CD4-positive, alpha-beta T cell treated with Interleukin-12 subunit alpha and Interleukin-12 subunit beta, for 1 hour (primary cell): ENCODE measurements around the gene TFEB.
A peak's percentile ranks its signal among the peaks of the same experiment; 100 is the strongest.

Experiments used
- DNase-seq: peaks from one replicate; pipeline ENCODE4 v3.0.0-alpha.2; 2020

The TFEB gene

GRCh38 chr6:41736800-41737555, 1.6 kb upstream of the TFEB start:
- DNase-seq: no peak

DNA sequence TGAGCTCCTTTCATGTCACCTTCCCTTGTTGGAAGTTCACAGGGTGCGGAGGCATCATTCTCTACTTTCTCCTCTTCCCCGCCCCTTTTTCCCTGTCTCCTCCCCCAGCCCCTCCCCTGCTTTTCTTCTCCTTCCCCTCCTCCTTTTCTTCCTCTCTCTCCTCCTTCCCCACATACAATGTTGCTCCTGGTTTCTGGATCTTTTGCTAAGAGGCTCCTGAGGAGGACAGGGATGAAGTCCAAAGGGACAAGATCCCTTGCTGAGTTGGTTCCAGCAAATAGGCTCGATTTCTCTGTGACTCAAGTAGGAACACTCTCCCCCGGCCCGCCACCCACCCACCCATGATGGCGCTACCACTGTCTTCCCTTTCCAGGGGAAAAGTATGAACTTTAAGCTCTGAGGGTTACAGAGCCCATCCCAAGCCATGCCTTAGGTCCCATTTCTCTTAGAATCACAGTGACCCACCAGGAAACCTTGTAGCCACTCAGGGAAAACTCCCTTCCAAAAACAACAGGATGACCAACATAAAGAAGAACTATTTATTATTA, 852 bp upstream of the TFEB start:
- no peak for DNase-seq

DNA sequence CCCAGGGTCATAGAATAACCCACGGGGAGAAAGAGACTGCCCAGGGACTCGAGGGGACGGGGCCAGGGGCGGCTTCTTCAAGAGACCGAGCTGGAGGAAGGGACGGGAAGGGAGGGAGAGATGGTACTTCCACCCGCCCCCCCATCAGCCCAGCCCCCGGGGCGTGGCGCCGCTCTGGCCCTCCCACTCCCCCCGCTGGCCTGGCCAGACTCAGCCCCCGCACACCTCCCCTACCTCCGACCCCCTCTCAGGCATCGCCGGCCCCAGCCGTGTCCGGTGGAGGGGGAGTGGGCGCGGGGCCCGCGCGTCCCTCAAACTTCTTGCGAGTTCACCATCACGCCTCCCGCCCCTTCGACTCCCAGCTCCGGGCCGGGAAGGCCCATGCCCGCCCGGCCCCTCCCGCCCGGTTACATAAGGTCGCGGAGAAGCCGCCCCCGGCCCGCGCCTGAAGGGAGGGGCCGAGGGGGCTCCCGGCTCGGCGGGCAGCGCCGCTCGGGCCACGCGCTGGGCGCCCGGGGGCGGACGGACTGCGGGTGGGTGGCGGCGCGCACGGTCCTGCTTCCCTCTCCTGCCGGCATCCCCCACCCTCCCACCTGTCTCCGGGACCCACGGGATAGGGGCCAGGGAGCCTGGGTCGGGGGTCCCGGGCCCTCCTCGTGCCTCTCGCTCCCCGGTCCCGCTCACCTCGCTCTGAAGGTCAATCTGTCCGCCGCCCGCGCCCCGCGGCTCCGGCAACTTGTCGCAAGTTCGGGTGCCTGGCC, 562 bp downstream of the TFEB start:
- peak; percentile 77 for DNase-seq

GRCh38 chr6:41733707-41734665, 1.4 kb downstream of the TFEB start:
- DNase-seq: peak; percentile 79

GRCh38 chr6:41733360-41733706, 2.1 kb downstream of the TFEB start:
- no peak for DNase-seq

DNA sequence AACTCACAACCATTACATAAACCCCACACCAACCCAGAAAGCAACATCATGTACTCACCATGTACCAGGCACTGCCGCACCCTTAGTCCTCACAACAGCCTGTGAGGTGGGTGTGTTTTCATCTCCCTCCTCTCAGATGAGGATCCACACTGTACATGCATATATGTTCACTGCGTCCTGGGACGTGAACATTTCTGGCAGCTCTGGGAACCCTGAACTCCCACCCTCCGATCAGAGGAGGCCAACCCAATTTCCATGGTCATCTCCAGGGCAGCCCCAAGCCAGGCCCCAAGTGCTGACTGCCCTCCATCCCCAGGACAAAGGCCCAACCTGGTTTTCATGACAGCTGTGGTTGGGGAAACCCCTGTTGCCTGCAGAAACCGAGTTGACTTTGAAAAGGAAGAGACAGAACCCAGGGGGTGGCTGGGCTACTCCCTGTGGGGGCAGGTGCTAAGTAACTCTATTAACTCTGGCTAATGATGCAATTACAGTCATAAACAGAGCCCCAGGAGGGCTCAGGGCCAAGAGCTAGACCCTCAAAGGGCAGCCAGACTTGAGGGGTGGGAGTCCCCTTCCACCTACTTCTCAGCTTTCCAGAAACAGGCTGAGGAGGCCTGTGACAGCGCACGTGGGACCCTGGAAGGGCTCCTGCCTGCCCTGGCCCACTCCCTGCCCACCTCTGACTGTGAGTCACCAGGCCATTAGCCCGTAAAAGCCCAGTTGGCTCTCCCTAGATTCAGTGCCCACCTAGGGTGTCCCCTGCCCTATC, 2.6 kb downstream of the TFEB start:
- DNase-seq: peak; percentile 81

DNA sequence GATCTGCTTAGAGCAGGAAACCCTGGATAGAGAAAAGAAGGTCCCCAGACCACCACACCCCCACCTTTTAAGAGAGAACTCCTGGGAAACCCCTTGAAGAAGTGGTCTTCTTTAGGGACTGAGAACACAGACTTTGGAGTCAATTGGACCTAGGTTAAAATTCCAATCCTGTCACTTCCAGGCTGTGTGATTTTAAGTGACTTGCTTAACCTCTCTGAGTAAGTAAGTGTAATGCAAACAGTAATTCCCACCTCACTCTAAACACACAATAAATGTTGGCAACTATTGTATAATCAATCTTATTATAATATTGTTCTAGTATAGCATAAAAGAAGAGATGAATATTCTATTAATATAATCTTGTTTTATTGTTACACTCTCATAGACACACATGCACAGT, 3.3 kb downstream of the TFEB start:
- no peak for DNase-seq

DNA sequence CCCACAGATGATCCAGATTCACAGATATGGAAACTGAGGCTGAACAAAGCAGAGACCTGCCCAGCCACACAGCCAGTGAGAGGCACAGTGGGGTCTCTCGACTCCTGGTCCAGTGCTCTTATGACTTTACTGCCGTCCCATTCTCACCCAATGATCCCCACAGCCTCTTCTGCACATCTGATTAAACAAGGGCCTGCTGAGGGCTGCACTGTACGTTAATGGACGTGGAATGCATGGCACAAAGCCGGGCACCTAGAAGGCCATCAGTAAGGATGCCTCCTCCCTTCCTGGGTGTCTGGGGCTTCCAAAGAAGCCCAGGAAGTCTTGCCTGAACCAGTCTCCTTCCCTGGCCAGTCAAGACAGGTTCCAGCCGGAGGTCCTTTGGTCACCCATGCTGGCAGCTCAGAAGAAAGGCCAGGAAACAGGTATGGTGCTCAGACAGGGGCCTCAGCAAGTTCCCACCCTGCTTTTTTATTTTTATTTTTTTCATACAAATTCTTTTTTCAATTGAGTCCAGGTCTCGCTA, 3.8 kb downstream of the TFEB start:
- DNase-seq: no peak

DNA sequence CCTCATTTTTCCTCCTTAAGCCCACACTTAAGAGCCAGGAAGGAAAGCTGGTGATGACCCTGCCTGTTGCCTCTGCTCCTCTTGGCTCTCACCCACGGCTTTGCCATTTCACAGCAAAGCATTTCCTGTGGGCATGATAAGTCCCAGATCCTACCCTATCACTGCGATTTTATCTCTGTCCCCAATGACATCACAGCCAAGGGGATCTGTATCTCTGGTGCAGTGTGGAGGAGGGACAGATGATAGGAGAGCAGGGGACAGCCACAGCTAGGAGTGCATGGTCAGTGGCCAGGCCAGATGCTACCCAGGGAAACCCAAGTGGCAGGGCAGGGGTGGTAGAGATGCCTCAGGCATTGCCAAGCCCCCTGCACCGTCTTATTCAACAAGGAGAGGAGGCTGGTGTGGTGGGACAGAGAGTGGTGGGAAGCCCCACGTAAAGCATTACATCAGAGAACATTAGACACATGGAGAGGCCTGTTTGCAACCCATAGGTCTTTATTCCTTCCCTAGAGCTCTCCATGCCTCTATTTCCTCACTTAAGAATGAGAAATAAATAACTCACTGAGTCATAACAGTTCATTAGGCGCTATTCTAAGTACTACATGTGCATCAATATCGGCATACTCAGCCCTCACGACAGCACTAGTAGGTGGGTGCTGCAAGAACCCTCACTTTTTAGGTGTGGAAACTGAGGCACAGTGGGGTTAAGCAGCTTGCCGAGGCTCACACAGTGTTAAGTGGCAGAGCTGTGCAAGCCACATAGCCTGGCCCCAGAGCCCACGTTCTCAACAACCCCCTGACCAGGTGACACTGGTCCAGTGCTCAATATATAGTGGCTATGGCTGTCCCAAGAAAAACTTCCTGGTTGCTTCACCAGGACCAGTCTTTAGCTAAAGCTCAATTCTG, 4.6 kb downstream of the TFEB start:
- DNase-seq: peak; percentile 11

DNA sequence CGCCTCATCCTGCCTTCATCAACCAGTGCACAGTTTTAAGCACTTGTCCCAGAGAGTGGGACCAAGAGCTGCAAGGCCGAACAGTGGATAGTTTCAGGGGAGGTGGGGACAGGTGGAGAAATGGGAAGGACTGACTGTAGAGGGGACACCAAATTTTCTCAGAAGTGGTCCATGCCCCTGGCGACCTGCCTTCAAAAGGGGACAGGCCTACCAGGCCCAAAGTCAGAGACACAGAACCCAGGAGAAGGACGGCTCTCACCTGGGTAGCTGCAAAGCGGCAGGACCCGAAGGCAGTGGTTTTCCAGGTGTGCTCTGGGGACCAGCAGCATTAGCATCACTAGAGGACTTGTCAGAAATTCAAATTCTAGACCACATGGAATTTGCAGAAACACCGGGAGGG, 5.8 kb downstream of the TFEB start:
- no peak for DNase-seq

GRCh38 chr6:41728954-41729353, 6.5 kb downstream of the TFEB start:
- no peak for DNase-seq

GRCh38 chr6:41728073-41728936, 7.1 kb downstream of the TFEB start:
- no peak for DNase-seq

GRCh38 chr6:41727705-41728072, 7.7 kb downstream of the TFEB start:
- DNase-seq: no peak

DNA sequence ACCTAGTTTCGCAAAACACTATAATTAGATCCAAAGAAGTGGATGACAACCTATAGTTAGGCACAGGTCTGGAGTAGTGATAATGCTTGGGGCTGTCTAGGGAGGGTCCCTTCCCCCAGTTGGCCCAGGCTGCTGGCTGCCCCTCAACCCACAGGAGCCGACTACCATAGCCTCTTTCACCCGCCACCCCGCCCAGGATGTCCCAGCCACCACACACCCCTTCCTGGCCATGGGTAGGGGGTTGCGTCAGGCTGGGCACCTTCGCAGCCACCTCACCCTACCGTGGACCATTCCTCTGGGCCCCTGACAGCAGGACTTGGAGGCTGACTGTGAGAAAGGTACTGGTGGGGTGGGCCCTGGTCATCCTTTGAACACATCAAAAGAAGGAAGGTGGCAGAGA, 8.5 kb downstream of the TFEB start:
- no peak for DNase-seq

DNA sequence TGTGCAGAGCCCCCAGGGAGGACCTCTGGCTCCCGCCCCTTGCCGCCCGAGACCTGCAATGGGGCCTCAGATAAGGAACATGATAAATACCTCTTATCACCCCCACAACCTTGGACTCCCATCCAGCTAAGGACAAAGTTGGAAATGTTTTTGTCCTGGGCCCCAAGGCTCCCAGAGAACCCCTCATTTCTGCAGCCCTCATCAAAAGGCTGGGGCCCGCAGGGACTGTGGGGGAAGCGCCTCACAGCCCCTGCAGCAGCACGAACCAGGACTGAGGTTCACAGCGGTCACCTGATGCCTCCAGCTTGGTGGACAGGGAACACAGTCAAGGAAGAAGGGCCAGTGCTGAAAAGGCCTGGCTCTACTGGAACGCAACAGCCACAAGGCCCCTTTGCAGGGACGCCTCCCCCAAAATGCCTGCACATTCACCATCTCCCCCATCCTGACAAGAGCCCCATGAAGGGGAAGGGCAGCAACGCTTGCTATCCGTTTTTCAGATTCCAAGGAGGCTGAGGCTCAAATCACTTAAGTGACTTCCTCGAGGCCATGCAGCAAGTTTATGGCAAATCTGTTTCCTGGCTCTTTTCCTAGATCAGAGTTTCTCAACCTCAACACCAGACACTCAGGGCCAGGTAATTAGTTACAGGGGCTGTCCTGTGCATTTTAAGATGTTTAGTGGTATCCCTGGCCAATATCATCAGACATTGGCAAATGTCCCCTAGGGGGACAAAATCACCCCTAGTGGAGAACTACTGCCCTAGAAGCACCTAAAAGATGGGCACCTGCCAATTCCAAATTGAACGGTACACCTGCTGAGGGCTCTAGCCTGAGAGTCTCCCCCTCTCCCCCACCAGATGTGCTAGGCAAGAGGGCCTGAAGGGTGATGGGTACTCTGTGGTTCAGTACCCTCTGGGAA, 10.6 kb downstream of the TFEB start:
- no peak for DNase-seq

DNA sequence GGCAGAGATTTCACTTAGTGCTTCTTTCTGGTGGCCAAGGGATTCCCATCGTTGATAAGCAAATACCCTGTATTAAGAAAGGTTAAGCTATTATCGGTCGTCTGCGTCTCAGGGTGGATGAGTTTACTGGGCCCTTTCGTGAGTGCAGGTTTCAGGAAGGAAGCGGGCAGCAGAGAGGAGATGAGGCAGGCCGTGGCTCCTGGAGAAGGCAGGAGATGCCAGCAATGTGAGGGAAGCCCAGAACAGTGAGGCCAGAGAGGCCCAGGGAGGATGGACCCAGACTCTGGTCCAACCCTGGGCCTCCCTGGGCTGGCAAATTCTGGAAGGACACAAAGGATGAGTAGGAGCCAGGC, 11.2 kb downstream of the TFEB start:
- no peak for DNase-seq

- peak; percentile 29 for DNase-seq
Measured at GRCh38 chr6:41723530-41724227, 11.7 kb downstream of the TFEB start.

GRCh38 chr6:41722969-41723529, 12.4 kb downstream of the TFEB start:
- no peak for DNase-seq
